Fibroblast of skin of scalp (primary cell): ENCODE results near the gene CCL24.
A peak's percentile ranks its signal among the peaks of the same experiment; 100 is the strongest.
"Not testable (repeated sequence)": the region's sequence is repeated elsewhere in the genome, so short reads cannot be mapped to it uniquely, and the experiment has no call there.

Source experiments
- DNase-seq: peaks from one replicate; pipeline ENCODE4 v3.0.0-alpha.2; 2013

Gene CCL24

GRCh38 chr7:75818472-75818871 is 4.9 kb upstream of the CCL24 start:
- no peak for DNase-seq

GRCh38 chr7:75817116-75817515 is 3.5 kb upstream of the CCL24 start:
- no peak for DNase-seq

GRCh38 chr7:75815418-75816064 is 1.9 kb upstream of the CCL24 start:
- no peak for DNase-seq

GRCh38 chr7:75814407-75814947 is 871 bp upstream of the CCL24 start:
- peak; percentile 39 for DNase-seq

GRCh38 chr7:75813084-75813483 is 522 bp downstream of the CCL24 start:
- DNase-seq = no peak

- DNase-seq = no peak
Observed at GRCh38 chr7:75811894-75812678, 1.5 kb downstream of the CCL24 start.

GRCh38 chr7:75809396-75809795 is 4.2 kb downstream of the CCL24 start:
- DNase-seq = no peak

GRCh38 chr7:75808106-75808505 is 5.5 kb downstream of the CCL24 start:
- no peak for DNase-seq

GRCh38 chr7:75807452-75807851 is 6.2 kb downstream of the CCL24 start:
- DNase-seq = no peak

- DNase-seq = no peak
Observed at GRCh38 chr7:75806560-75807307, 6.9 kb downstream of the CCL24 start.

GRCh38 chr7:75804705-75805104 is 8.9 kb downstream of the CCL24 start:
- DNase-seq = no peak

- no peak for DNase-seq
Observed at GRCh38 chr7:75804004-75804403, 9.6 kb downstream of the CCL24 start.

- no peak for DNase-seq
Observed at GRCh38 chr7:75802552-75802821, 11.1 kb downstream of the CCL24 start.

- DNase-seq = no peak
Observed at GRCh38 chr7:75798770-75799169, 14.8 kb downstream of the CCL24 start.

GRCh38 chr7:75796420-75796819 is 17.2 kb downstream of the CCL24 start:
- DNase-seq = no peak

- no peak for DNase-seq
Observed at GRCh38 chr7:75795831-75796285, 17.7 kb downstream of the CCL24 start.

GRCh38 chr7:75793676-75794075 is 19.9 kb downstream of the CCL24 start:
- DNase-seq = no peak

- not testable (repeated sequence) for DNase-seq
Observed at GRCh38 chr7:75792567-75792966, 21.0 kb downstream of the CCL24 start.

- DNase-seq = no peak
Observed at GRCh38 chr7:75789361-75789924, 24.2 kb downstream of the CCL24 start.

GRCh38 chr7:75788154-75788847 is 25.3 kb downstream of the CCL24 start:
- not testable (repeated sequence) for DNase-seq

- not testable (repeated sequence) for DNase-seq
Observed at GRCh38 chr7:75783058-75783457, 30.5 kb downstream of the CCL24 start.

GRCh38 chr7:75780647-75781273 is 32.8 kb downstream of the CCL24 start:
- DNase-seq = not testable (repeated sequence)
